Bronchial smooth muscle cell (primary cell): Measurements from ENCODE around the gene KRTAP9-8. TPM values are rescaled to one million over a fixed set of nuclear protein-coding genes. Genes with fewer than 3 reads are reported as not detected.

Source experiments
- total RNA-seq: library from RNA; depleted of rRNA; stranded (reverse); fragments of >200 nt; gene quantifications from 2 replicates; pipeline ENCODE4 v1.2.1, GENCODE V29; 2014

The KRTAP9-8 gene, protein sequence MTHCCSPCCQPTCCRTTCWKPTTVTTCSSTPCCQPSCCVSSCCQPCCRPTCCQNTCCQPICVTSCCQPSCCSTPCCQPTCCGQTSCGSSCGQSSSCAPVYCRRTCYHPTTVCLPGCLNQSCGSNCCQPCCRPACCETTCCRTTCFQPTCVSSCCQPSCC
- total RNA-seq = not detected in 2 replicates

DNA sequence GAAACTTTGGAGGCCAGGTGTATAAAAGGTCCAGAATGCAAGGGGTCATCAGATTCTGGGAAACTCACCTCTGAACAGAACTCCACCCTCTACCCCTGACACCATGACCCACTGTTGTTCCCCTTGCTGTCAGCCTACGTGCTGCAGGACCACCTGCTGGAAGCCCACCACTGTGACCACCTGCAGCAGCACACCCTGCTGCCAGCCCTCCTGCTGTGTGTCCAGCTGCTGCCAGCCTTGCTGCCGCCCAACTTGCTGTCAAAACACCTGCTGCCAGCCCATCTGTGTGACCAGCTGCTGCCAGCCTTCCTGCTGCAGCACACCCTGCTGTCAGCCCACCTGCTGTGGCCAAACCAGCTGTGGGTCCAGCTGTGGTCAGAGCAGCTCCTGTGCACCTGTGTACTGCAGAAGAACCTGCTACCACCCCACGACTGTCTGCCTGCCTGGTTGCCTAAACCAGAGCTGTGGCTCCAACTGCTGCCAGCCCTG lies at the start of gene KRTAP9-8:
Gene KRTAP9-8 (plus strand): TSS at position 51 of the 489 bp plus-strand sequence. CDS start 53 bp downstream, at position 104.

DNA sequence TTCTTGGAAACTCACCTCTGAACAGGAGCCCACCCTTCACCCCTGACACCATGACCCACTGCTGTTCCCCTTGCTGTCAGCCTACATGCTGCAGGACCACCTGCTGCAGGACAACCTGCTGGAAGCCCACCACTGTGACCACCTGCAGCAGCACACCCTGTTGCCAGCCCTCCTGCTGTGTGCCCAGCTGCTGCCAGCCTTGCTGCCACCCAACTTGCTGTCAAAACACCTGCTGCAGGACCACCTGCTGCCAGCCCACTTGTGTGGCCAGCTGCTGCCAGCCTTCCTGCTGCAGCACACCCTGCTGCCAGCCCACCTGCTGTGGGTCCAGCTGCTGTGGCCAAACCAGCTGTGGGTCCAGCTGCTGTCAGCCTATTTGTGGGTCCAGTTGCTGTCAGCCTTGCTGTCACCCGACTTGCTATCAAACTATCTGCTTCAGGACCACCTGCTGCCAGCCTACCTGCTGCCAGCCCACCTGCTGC lies 47.9 kb upstream of the KRTAP9-8 start, which contains the start of gene KRTAP9-1:
Gene KRTAP9-1 (plus strand): TSS at position 51 of the 482 bp plus-strand sequence. CDS start 0 bp downstream, at position 51.

DNA sequence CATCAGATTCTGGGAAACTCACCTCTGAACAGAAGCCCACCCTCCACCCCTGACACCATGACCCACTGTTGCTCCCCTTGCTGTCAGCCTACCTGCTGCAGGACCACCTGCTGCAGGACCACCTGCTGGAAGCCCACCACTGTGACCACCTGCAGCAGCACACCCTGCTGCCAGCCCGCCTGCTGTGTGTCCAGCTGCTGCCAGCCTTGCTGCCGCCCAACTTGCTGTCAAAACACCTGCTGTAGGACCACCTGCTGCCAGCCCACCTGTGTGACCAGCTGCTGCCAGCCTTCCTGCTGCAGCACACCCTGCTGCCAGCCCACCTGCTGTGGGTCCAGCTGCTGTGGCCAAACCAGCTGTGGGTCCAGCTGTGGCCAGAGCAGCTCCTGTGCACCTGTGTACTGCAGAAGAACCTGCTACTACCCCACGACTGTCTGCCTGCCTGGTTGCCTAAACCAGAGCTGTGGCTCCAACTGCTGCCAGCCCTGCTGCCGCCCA lies 11.2 kb upstream of the KRTAP9-8 start, which contains the start of gene KRTAP9-2:
Gene KRTAP9-2 (plus strand): TSS at position 51 of the 498 bp plus-strand sequence. CDS start 7 bp downstream, at position 58.

DNA sequence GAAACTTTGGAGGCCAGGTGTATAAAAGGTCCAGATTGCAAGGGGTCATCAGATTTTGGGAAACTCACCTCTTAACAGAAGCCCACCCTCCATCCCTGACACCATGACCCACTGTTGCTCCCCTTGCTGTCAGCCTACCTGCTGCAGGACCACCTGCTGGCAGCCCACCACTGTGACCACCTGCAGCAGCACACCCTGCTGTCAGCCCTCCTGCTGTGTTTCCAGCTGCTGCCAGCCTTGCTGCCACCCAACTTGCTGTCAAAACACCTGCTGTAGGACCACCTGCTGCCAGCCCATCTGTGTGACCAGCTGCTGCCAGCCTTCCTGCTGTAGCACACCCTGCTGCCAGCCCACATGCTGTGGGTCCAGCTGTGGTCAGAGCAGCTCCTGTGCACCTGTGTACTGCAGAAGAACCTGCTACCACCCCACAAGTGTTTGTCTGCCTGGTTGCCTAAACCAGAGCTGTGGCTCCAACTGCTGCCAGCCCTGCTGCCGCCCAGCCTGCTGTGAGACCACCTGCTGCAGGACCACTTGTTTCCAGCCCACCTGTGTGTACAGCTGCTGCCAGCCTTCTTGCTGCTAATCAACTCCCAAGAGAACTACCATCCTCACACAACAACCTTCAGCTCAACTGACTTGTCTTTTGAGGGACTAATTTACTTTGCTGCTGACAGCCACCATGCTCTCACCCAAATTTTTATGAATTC lies 5.2 kb upstream of the KRTAP9-8 start, which contains the start of gene KRTAP9-3:
Gene KRTAP9-3 (plus strand): TSS at position 51 of the 707 bp plus-strand sequence. CDS start 53 bp downstream, at position 104.

DNA sequence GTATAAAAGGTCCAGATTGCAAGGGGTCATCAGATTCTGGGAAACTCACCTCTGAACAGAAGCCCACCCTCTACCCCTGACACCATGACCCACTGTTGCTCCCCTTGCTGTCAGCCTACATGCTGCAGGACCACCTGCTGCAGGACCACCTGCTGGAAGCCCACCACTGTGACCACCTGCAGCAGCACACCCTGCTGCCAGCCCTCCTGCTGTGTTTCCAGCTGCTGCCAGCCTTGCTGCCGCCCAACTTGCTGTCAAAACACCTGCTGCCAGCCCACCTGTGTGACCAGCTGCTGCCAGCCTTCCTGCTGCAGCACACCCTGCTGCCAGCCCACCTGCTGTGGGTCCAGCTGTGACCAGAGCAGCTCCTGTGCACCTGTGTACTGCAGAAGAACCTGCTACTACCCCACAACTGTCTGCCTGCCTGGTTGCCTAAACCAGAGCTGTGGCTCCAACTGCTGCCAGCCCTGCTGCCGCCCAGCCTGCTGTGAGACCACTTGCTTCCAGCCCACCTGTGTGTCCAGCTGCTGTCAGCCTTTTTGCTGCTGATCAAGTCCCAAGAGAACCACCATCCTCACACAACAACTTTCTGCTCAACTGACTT lies 11.9 kb downstream of the KRTAP9-8 start, which contains the start of gene KRTAP9-4:
Gene KRTAP9-4 (plus strand): TSS at position 51 of the 604 bp plus-strand sequence. CDS start 34 bp downstream, at position 85.

DNA sequence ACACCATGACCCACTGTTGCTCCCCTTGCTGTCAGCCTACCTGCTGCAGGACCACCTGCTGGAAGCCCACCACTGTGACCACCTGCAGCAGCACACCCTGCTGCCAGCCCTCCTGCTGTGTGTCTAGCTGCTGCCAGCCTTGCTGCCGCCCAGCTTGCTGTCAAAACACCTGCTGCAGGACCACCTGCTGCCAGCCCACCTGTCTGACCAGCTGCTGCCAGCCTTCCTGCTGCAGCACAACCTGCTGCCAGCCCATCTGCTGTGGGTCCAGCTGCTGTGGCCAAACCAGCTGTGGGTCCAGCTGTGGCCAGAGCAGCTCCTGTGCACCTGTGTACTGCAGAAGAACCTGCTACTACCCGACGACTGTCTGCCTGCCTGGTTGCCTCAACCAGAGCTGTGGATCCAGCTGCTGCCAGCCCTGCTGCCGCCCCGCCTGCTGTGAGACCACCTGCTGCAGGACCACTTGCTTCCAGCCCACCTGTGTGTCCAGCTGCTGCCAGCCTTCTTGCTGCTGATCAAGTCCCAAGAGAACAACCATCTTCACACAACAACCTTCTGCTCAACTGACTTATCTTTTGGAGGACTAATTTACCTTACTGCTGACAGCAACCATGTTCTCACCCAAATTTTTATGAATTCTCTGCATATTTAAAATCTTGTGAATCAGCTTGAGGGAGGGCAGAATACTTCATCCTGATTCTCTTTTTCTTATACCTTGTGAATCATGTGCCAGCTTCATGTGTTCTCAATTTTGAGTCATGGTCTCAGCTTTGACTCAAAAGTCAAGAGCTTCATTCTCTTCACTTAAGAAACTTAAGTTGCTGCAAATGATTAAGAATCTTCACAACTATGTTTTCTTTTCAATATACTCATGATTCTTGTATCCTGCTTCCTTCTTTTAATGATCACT lies 17.8 kb downstream of the KRTAP9-8 start, which contains the start of gene KRTAP9-9:
Gene KRTAP9-9 (plus strand): TSS at position 4 of the 910 bp plus-strand sequence.

DNA sequence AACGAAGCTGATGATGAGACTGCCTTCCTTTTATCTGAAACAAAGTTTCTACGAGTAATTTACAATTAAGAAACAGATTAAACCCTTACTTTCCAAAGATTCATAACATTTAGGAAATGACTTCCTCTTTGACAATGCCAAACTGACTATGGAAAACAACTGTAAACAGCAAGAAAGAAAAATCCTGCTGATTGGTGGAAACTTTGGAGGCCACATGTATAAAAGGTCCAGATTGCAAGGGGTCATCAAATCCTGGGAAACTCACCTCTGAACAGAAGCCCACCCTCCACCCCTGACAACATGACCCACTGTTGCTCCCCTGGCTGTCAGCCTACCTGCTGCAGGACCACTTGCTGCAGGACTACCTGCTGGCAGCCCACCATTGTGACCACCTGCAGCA lies 27.3 kb downstream of the KRTAP9-8 start, which contains the start of gene KRTAP9-6:
Gene KRTAP9-6 (plus strand): TSS at position 301 of the 400 bp plus-strand sequence. CDS start 0 bp downstream, at position 301.

DNA sequence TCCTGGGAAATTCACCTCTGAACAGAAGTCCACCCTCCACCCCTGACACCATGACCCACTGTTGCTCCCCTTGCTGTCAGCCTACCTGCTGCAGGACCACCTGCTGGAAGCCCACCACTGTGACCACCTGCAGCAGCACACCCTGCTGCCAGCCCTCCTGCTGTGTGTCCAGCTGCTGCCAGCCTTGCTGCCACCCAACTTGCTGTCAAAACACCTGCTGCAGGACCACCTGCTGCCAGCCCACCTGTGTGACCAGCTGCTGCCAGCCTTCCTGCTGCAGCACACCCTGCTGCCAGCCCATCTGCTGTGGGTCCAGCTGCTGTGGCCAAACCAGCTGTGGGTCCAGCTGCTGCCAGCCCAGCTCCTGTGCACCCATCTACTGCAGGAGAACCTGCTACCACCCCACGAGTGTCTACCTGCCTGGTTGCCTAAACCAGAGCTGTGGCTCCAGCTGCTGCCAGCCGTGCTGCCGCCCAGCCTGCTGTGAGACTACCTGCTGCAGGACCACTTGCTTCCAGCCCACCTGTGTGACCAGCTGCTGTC lies 37.9 kb downstream of the KRTAP9-8 start, which contains the start of gene KRTAP9-7:
Gene KRTAP9-7 (plus strand): TSS at position 51 of the 543 bp plus-strand sequence. CDS start 0 bp downstream, at position 51.

Other genes with a start within 250 kb of the KRTAP9-8 start
- not detected in 2 replicates for gene KRTAP3-3, start 243.8 kb upstream of the KRTAP9-8 start, total RNA-seq
- gene KRTAP3-2, start 238.1 kb upstream of the KRTAP9-8 start, total RNA-seq = not detected in 2 replicates
- not detected in 2 replicates for gene KRTAP3-1, start 228.9 kb upstream of the KRTAP9-8 start, total RNA-seq
- gene KRTAP1-5, start 210.8 kb upstream of the KRTAP9-8 start, total RNA-seq = not detected in 2 replicates
- not detected in 2 replicates for gene KRTAP1-4, start 207.8 kb upstream of the KRTAP9-8 start, total RNA-seq
- not detected in 2 replicates for gene KRTAP1-3, start 203.1 kb upstream of the KRTAP9-8 start, total RNA-seq
- gene KRTAP1-1, start 196.5 kb upstream of the KRTAP9-8 start, total RNA-seq = not detected in 2 replicates
- gene KRTAP2-1, start 190.7 kb upstream of the KRTAP9-8 start, total RNA-seq = not detected in 2 replicates
- not detected in 2 replicates for gene KRTAP2-2, start 182.8 kb upstream of the KRTAP9-8 start, total RNA-seq
- gene KRTAP2-3, start 177.9 kb upstream of the KRTAP9-8 start, total RNA-seq = not detected in 2 replicates
- gene KRTAP2-4, start 172.1 kb upstream of the KRTAP9-8 start, total RNA-seq = not detected in 2 replicates
- not detected in 2 replicates for gene KRTAP4-7, start 153.8 kb upstream of the KRTAP9-8 start, total RNA-seq
- not detected in 2 replicates for gene KRTAP4-8, start 139.9 kb upstream of the KRTAP9-8 start, total RNA-seq
- gene KRTAP4-16, start 135.8 kb upstream of the KRTAP9-8 start, total RNA-seq = not detected in 2 replicates
- gene KRTAP4-9, start 132.6 kb upstream of the KRTAP9-8 start, total RNA-seq = not detected in 2 replicates
- not detected in 2 replicates for gene KRTAP4-11, start 119.6 kb upstream of the KRTAP9-8 start, total RNA-seq
- gene KRTAP4-12, start 113.8 kb upstream of the KRTAP9-8 start, total RNA-seq = not detected in 2 replicates
- not detected in 2 replicates for gene KRTAP4-6, start 97.5 kb upstream of the KRTAP9-8 start, total RNA-seq
- not detected in 2 replicates for gene KRTAP4-5, start 88.2 kb upstream of the KRTAP9-8 start, total RNA-seq
- not detected in 2 replicates for gene KRTAP4-4, start 77.3 kb upstream of the KRTAP9-8 start, total RNA-seq
- not detected in 2 replicates for gene KRTAP4-3, start 69.8 kb upstream of the KRTAP9-8 start, total RNA-seq
- not detected in 2 replicates for gene KRTAP4-2, start 59.8 kb upstream of the KRTAP9-8 start, total RNA-seq
- not detected in 2 replicates for gene KRTAP4-1, start 53.1 kb upstream of the KRTAP9-8 start, total RNA-seq
- not detected in 2 replicates for gene KRTAP9-1, start 48.1 kb upstream of the KRTAP9-8 start, total RNA-seq
- not detected in 2 replicates for gene KRTAP9-2, start 11.4 kb upstream of the KRTAP9-8 start, total RNA-seq
- gene KRTAP9-3, start 5.5 kb upstream of the KRTAP9-8 start, total RNA-seq = not detected in 2 replicates
- gene KRTAP9-4, start 11.7 kb downstream of the KRTAP9-8 start, total RNA-seq = not detected in 2 replicates
- gene KRTAP9-9, start 17.4 kb downstream of the KRTAP9-8 start, total RNA-seq = not detected in 2 replicates
- not detected in 2 replicates for gene KRTAP9-6, start 27.4 kb downstream of the KRTAP9-8 start, total RNA-seq
- gene KRTAP9-7, start 37.7 kb downstream of the KRTAP9-8 start, total RNA-seq = not detected in 2 replicates
- gene KRTAP29-1, start 64.9 kb downstream of the KRTAP9-8 start, total RNA-seq = not detected in 2 replicates
- not detected in 2 replicates for gene KRTAP16-1, start 71.3 kb downstream of the KRTAP9-8 start, total RNA-seq
- gene KRTAP17-1, start 77.7 kb downstream of the KRTAP9-8 start, total RNA-seq = not detected in 2 replicates
- gene KRT33A, start 112.8 kb downstream of the KRTAP9-8 start, total RNA-seq = not detected in 2 replicates
- not detected in 2 replicates for gene KRT33B, start 131.8 kb downstream of the KRTAP9-8 start, total RNA-seq
- gene KRT34, start 144.3 kb downstream of the KRTAP9-8 start, total RNA-seq = not detected in 2 replicates
- not detected in 2 replicates for gene KRT31, start 159.6 kb downstream of the KRTAP9-8 start, total RNA-seq
- not detected in 2 replicates for gene KRT37, start 186.6 kb downstream of the KRTAP9-8 start, total RNA-seq
- gene KRT38, start 203.0 kb downstream of the KRTAP9-8 start, total RNA-seq = not detected in 2 replicates
- 0.16 TPM in 1 of 2 replicates, not detected in the other for gene KRT32, start 229.4 kb downstream of the KRTAP9-8 start, total RNA-seq
- not detected in 2 replicates for gene KRT35, start 243.2 kb downstream of the KRTAP9-8 start, total RNA-seq